ENCODE data around the gene RIGI.

GRCh38 chr9:32502464-32502863, 23.5 kb downstream of the RIGI start:
- no peak for TF ChIP-seq SIN3A (IDR thresholded peaks at IDR 0.05; ENCODE audit: borderline replicate concordance, low read depth, low read length)
- no peak for TF ChIP-seq EZH2phosphoT487 (IDR thresholded peaks at IDR 0.05; ENCODE audit: borderline replicate concordance, low read depth)
- TF ChIP-seq REST (IDR thresholded peaks at IDR 0.05; ENCODE audit: low read depth, low read length), result no peak
- TF ChIP-seq CTCF (IDR thresholded peaks at IDR 0.05), result no peak
- no peak for TF ChIP-seq RAD21 (IDR thresholded peaks at IDR 0.05; ENCODE audit: low read length)
- no peak for TF ChIP-seq POLR2AphosphoS5 (IDR thresholded peaks at IDR 0.05; ENCODE audit: low read depth, low read length)
- no peak for TF ChIP-seq CHD2 (IDR thresholded peaks at IDR 0.05; ENCODE audit: low read length, partially characterized antibody)
- no peak for TF ChIP-seq ZBTB33 (IDR thresholded peaks at IDR 0.05; ENCODE audit: borderline replicate concordance, low read depth)
- no peak for TF ChIP-seq SMC3 (IDR thresholded peaks at IDR 0.05; ENCODE audit: low read depth, low read length)
- TF ChIP-seq ELF1 (IDR thresholded peaks at IDR 0.05), result no peak
- no peak for TF ChIP-seq EP300 (IDR thresholded peaks at IDR 0.05; ENCODE audit: borderline replicate concordance in 1 of 2, low read depth in 1 of 2, low read length in 1 of 2)
- no peak for TF ChIP-seq YY1 (IDR thresholded peaks at IDR 0.05; ENCODE audit: low read depth)

Data from SK-N-SH (cell line).